ENCODE measurements around the gene B3GNT2.

B3GNT2 gene

GRCh38 chr2:62206024-62206423 is 10.1 kb downstream of the B3GNT2 start:
- DNase-seq (ENCODE audit: low read depth), result no peak
- no peak for TF ChIP-seq CTCF (IDR thresholded peaks at IDR 0.05; ENCODE audit: low read depth, low read length, missing control alignments)
- H3K4me3 ChIP-seq (ENCODE audit: low read depth, low read length), result no peak overlapping the region

DNA sequence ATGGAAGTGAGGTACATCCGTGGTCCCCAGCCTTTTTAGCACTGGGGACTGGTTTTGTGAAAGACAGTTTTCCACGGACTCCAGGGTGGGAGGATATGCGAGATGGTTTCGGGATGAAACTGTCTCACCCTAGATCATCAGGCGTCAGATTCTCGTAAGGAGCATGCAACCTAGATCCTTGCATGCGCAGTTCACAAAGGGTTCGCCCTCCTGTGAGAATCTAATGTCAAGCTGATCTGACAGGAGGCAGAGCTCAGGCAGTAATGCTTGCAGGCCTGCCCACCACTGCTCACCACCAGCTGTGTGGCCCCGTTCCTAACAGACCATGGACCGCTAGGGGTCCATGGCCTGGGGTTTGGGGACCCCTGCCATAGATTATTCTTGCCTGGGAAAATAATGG is 11.6 kb downstream of the B3GNT2 start:
- TF ChIP-seq CTCF (IDR thresholded peaks at IDR 0.05; ENCODE audit: low read depth, low read length, missing control alignments), result no peak
- H3K4me3 ChIP-seq (ENCODE audit: low read depth, low read length), result no peak overlapping the region
- DNase-seq (ENCODE audit: low read depth), result no peak

DNA sequence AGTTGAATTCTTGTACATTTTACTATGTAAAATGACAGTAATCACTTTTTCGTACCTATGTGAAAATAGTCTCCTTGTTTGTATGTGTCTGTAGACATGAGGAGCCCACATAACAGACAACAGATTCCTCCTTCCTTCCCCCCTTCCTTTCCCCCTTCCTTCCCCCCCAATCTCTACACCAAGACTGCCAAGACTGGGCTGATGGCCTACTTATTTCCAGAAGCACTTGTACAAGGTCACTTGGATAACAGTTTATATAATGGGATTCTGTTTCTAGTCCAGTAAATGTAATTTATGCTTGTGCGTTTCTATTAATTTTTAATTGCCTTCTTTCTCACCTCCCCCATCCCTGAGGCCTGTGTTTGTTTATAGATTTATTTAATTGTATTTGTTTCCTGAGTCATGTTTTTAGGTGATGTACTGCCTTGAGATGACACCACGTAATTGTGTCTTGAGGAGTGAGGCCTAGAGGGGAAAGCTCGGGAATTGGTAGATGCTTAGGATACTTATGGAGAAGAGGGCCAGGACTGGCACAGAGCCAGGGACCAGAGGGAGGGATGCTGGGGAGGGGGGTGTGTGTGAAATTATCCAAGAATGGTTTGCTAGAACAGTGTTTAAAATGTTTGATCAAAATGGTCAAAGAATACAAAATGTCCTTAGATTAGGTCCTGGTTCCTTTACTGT is 12.3 kb downstream of the B3GNT2 start:
- DNase-seq (ENCODE audit: low read depth), result no peak
- TF ChIP-seq CTCF (IDR thresholded peaks at IDR 0.05; ENCODE audit: low read depth, low read length, missing control alignments), result no peak
- no peak overlapping the region for H3K4me3 ChIP-seq (ENCODE audit: low read depth, low read length)

DNA sequence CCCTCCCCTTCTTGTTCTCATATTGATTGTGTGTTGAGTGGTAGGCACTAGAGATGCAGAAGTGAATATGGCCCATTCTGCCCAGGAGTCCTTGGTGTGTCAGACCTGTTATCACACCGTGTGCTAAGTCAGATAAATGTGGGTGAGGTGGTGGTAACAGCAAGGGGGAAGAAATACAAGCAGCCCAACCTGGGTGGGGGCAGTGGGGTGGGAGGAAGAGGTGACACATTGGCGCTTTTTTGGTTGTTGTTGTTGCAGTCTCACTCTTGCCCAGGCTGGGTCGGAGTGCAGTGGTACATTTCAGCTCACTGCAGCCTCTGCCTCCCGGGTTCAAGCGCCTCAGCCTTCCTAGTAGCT is 12.8 kb downstream of the B3GNT2 start:
- H3K4me3 ChIP-seq (ENCODE audit: low read depth, low read length), result no peak overlapping the region
- no peak for DNase-seq (ENCODE audit: low read depth)
- no peak for TF ChIP-seq CTCF (IDR thresholded peaks at IDR 0.05; ENCODE audit: low read depth, low read length, missing control alignments)

DNA sequence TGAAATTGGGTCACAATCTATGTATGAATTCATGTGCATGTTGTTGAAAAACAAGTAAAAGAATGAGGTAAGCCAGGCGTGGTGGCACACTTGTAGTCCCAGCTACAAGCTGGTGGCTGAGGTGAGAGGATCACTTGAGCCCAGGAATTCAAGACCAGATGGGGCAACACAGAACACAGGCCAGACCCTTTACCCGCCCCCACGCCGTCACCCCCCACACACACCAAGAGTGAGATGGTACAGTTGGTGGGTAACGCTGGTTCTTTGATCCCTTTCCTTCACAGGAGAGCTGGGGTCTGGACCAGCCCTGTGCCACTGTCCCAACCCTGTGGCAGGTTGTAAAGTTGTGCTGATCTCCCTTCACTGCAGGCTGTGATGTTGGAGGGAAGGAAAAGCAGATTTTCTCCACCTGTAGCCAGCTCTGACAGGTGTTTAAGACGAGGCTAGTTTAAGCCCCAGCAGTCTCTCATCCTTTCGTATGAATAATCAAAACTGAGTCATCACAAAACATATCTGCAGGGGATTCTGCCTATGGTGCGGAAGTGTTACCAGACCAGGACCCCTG is 13.6 kb downstream of the B3GNT2 start:
- no peak overlapping the region for H3K4me3 ChIP-seq (ENCODE audit: low read depth, low read length)
- no peak for TF ChIP-seq CTCF (IDR thresholded peaks at IDR 0.05; ENCODE audit: low read depth, low read length, missing control alignments)
- no peak for DNase-seq (ENCODE audit: low read depth)

DNA sequence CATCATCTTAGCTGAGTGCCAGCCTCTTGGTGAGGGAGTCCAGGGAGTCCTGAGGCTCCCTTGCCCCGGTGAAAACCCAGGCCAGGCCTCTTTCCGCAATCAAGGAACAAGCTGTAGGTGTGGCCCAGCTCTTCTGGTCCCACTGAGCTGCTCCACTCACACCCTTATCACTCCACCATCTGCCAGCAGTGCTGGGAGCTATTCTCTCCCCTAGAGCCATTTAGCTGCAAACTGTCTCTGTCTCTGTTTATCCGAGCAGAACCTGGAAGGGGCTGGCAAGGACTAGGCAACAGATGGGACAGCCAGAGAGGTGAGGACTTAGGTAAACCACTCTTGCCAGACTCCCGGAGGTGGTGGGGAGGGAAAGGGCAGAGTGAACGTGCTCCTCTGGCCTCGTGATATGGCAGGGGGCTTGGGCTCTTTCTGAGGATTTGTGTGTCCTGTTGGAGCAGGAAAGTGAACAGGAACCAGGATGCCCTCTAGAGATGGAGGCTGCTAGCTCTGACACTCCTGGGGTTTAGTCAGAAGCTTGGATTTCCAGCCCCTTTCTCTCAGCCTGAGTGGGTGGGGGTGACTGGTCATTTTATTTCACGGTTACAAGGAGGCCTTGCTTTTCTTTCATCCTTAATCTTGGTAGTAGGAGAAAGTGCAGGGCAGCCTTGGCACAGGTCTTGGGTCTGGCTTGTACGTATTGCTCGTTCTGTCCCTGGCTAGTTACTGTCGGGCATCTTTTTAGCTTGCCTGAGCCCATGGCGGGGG is 19.6 kb downstream of the B3GNT2 start:
- no peak overlapping the region for H3K4me3 ChIP-seq (ENCODE audit: low read depth, low read length)
- DNase-seq (ENCODE audit: low read depth), result no peak
- TF ChIP-seq CTCF (IDR thresholded peaks at IDR 0.05; ENCODE audit: low read depth, low read length, missing control alignments), result no peak
